ENCODE data around the gene SLC2A10. TPM values are rescaled to one million over a fixed set of nuclear protein-coding genes. Genes with fewer than 3 reads are reported as not detected.

Gene SLC2A10
- total and polyA plus RNA-seq, 10 of the 15 experiments (the other 5 are each of a cell fraction or from before 2014, with no cell fraction given), result not detected

GRCh38 chr20:46695892-46696291 is 13.6 kb upstream of the SLC2A10 start:
- Histone ChIP-seq H3K4me2 (ENCODE audit: control insufficient read depth, insufficient read depth) (no peak overlapping the region), H3K9ac (ENCODE audit: control insufficient read depth, insufficient read depth, low read length) (no peak overlapping the region), H3K79me2 (ENCODE audit: control insufficient read depth, insufficient read depth, low read length) (no peaks in the 10 kb centered on the region), H3K9me3 (replicated peaks; ENCODE audit: control insufficient read depth, insufficient read depth, low read length) (no peaks in the 10 kb centered on the region; the same call in 1 of the 3 replicates), H3K27me3 (replicated peaks in 1 of 2; ENCODE audit: control insufficient read depth in 2 of 2, insufficient read depth in 2 of 2, low read length in 1 of 2) (no peaks in the 10 kb centered on the region), H3K4me1 (ENCODE audit: control insufficient read depth, insufficient read depth, low read length) (no peaks in the 10 kb centered on the region; the same call in 1 of the 2 replicates), H2AFZ (ENCODE audit: control insufficient read depth, low read depth, low read length) (no peak overlapping the region), H3K27ac (ENCODE audit: control insufficient read depth, insufficient read depth) (no peak overlapping the region), H3K4me3 (no peak overlapping the region), H4K20me1 (ENCODE audit: control insufficient read depth, insufficient read depth) (no peaks in the 10 kb centered on the region), H3K36me3 (ENCODE audit: control insufficient read depth in 2 of 2, insufficient read depth in 2 of 2, low read length in 1 of 2) (no peaks in the 10 kb centered on the region)
- no TSS peak for BruUV-seq (replicated peaks)
- FAIRE-seq (no peak), ATAC-seq (no peak; the same call in 1 of the 3 replicates), DNase-seq (ENCODE audit: low read depth, low spot score) (no peak)
- ChIA-PET CTCF (interaction anchor here (2.9 kb wide), 1 partner anchor 10 kb away, joined by 10 read pairs; no protein-coding TSS in a partner anchor), POLR2A (no interaction called here), SMC1A (ENCODE audit: uncharacterized antibody, unreplicated experiment) (no interaction called here), RAD21 (ENCODE audit: unreplicated experiment) (no interaction called here)
- TF ChIP-seq NFIC (IDR thresholded peaks at IDR 0.05; ENCODE audit: low read depth, low read length) (no peak), CREB1 (IDR thresholded peaks at IDR 0.05; ENCODE audit: low read depth) (no peak), SUPT20H (IDR thresholded peaks at IDR 0.05; ENCODE audit: borderline replicate concordance, control insufficient read depth, low read depth, low read length) (no peak), SMARCA5 (IDR thresholded peaks at IDR 0.05) (no peak), ZNF217 (IDR thresholded peaks at IDR 0.05) (no peak), STAT3 (IDR thresholded peaks at IDR 0.05; ENCODE audit: low read depth, low read length) (no peak), MYB (IDR thresholded peaks at IDR 0.05; ENCODE audit: borderline replicate concordance, low read depth, low read length) (no peak), BCL3 (IDR thresholded peaks at IDR 0.05; ENCODE audit: borderline replicate concordance, insufficient read depth, low read depth, low read length, poor library complexity, severe bottlenecking) (no peak)
- intact Hi-C loops (cut with micrococcal nuclease; ENCODE audit: unreplicated experiment) (no loop called here), in situ Hi-C loops (cut with MboI) (no loop called here)
- 28% methylated on average over 3 of the region's 3 CpGs for WGBS (ENCODE audit: insufficient coverage, insufficient replicate concordance, low lambda C conversion rate, missing lambda C conversion rate)

Measured in GM12878 (cell line).